Measurements from ENCODE around the gene CCL16. TPM values are rescaled to one million over a fixed set of nuclear protein-coding genes. Genes with fewer than 3 reads are reported as not detected.

Gene CCL16
- polyA plus RNA-seq, 1 donor from 2014 or later: not detected

- Histone ChIP-seq H3K9me3 (ENCODE audit: low read length) (no peaks in the 10 kb centered on the region), H3K79me2 (replicated peaks; ENCODE audit: insufficient read depth, low read length) (no peaks in the 10 kb centered on the region), H3K9me2 (ENCODE audit: insufficient read depth, low read length) (no peaks in the 10 kb centered on the region), H3F3A (ENCODE audit: insufficient read depth, low read length, poor library complexity, severe bottlenecking) (no peaks in the 10 kb centered on the region), H3K27me3 (ENCODE audit: insufficient read depth, low read depth, low read length) (no peaks in the 10 kb centered on the region), H2AFZ (ENCODE audit: low read depth, low read length) (no peak overlapping the region), H3K36me3 (ENCODE audit: insufficient read depth, low read length) (no peaks in the 10 kb centered on the region), H3K27ac (ENCODE audit: low read length) (no peak overlapping the region), H3K9ac (ENCODE audit: low read length) (no peak overlapping the region), H4K20me1 (ENCODE audit: insufficient read depth) (no peaks in the 10 kb centered on the region), H3K4me2 (ENCODE audit: low read length) (no peak overlapping the region), H3K4me3 (ENCODE audit: low read length) (no peak overlapping the region)
- TF ChIP-seq TAF1 (IDR thresholded peaks at IDR 0.05; ENCODE audit: low read depth) (no peak), POLR2AphosphoS5 (IDR thresholded peaks at IDR 0.05) (no peak), SMC3 (conservative IDR thresholded peaks at IDR 0.05; ENCODE audit: poor library complexity) (no peak), RAD21 (conservative IDR thresholded peaks at IDR 0.05) (no peak), EP300 (conservative IDR thresholded peaks at IDR 0.05; ENCODE audit: poor library complexity, severe bottlenecking) (no peak), CTCF (IDR thresholded peaks at IDR 0.05; ENCODE audit: poor library complexity, severe bottlenecking) (no peak), MXI1 (conservative IDR thresholded peaks at IDR 0.05; ENCODE audit: poor library complexity, severe bottlenecking) (no peak), REST (IDR thresholded peaks at IDR 0.05; ENCODE audit: borderline replicate concordance) (no peak), EZH2 (IDR thresholded peaks at IDR 0.05; ENCODE audit: borderline replicate concordance, insufficient read depth, low read length, poor library complexity, severe bottlenecking) (no peak)
Measured at GRCh38 chr17:36002631-36003030, 21.3 kb upstream of the CCL16 start.

- Histone ChIP-seq H3F3A (ENCODE audit: insufficient read depth, low read length, poor library complexity, severe bottlenecking) (no peaks in the 10 kb centered on the region), H3K9ac (ENCODE audit: low read length) (no peak overlapping the region), H3K9me2 (ENCODE audit: insufficient read depth, low read length) (no peaks in the 10 kb centered on the region), H2AFZ (ENCODE audit: low read depth, low read length) (no peak overlapping the region), H3K9me3 (ENCODE audit: low read length) (no peaks in the 10 kb centered on the region), H3K79me2 (replicated peaks; ENCODE audit: insufficient read depth, low read length) (no peaks in the 10 kb centered on the region), H3K27ac (ENCODE audit: low read length) (no peak overlapping the region), H4K20me1 (ENCODE audit: insufficient read depth) (no peaks in the 10 kb centered on the region), H3K4me3 (ENCODE audit: low read length) (no peak overlapping the region), H3K36me3 (ENCODE audit: insufficient read depth, low read length) (no peaks in the 10 kb centered on the region), H3K27me3 (ENCODE audit: insufficient read depth, low read depth, low read length) (no peaks in the 10 kb centered on the region), H3K4me2 (ENCODE audit: low read length) (no peak overlapping the region)
- TF ChIP-seq EP300 (conservative IDR thresholded peaks at IDR 0.05; ENCODE audit: poor library complexity, severe bottlenecking): no peak
- TF ChIP-seq RAD21 (conservative IDR thresholded peaks at IDR 0.05): no peak
- no peak for TF ChIP-seq MXI1 (conservative IDR thresholded peaks at IDR 0.05; ENCODE audit: poor library complexity, severe bottlenecking)
- no peak for TF ChIP-seq CTCF (IDR thresholded peaks at IDR 0.05; ENCODE audit: poor library complexity, severe bottlenecking)
- no peak for TF ChIP-seq SMC3 (conservative IDR thresholded peaks at IDR 0.05; ENCODE audit: poor library complexity)
- TF ChIP-seq REST (IDR thresholded peaks at IDR 0.05; ENCODE audit: borderline replicate concordance): no peak
- TF ChIP-seq POLR2AphosphoS5 (IDR thresholded peaks at IDR 0.05): no peak
- no peak for TF ChIP-seq TAF1 (IDR thresholded peaks at IDR 0.05; ENCODE audit: low read depth)
- TF ChIP-seq EZH2 (IDR thresholded peaks at IDR 0.05; ENCODE audit: borderline replicate concordance, insufficient read depth, low read length, poor library complexity, severe bottlenecking): no peak
Measured at GRCh38 chr17:36001862-36002603, 20.7 kb upstream of the CCL16 start.
